PC-3 (cell line): ENCODE measurements around the gene ATP11C. TPM values are rescaled to one million over a fixed set of nuclear protein-coding genes. Genes with fewer than 3 reads are reported as not detected.

Experiments used
- ATAC-seq: fragments of 200-7000 bp; cut with Tn5 transposase; 2 replicates; pipeline ENCODE4 v1.9.1; 2020; ENCODE audit warnings: mild to moderate bottlenecking, moderate library complexity
- BruUV-seq: library from RNA; stranded (reverse); fragments of 400-500 nt; replicated peaks from 2 replicates; lab custom pipeline; 2021; lab: Mats Ljungman, UMichigan
- CTCF ChIA-PET: fragments of 300-600 bp; sonication (Branson Sonifier 250); formaldehyde crosslinking; loops from one replicate; lab custom pipeline; 2022; ENCODE audit warnings: antibody characterized with exemption; lab: Charles Lee
- POLR2A ChIA-PET: fragments of 300-600 bp; sonication (Branson Sonifier 250); formaldehyde crosslinking; loops from one replicate; lab custom pipeline; 2022; ENCODE audit warnings: antibody characterized with exemption; ENCODE audit not compliant: unreplicated experiment; lab: Charles Lee
- DNase-seq: peaks from one replicate; pipeline ENCODE4 v3.0.0-alpha.2; 2015
- H2AFZ ChIP-seq: fragments of 300-600 bp; sonication (generic); 2 replicates; pipeline ENCODE4 v1.6.0; 2016; ENCODE audit warnings: antibody characterized with exemption, low read length
- H3F3A ChIP-seq: fragments of 300-600 bp; sonication (generic); one replicate; pipeline ENCODE4 v1.6.0; 2017; ENCODE audit warnings: antibody characterized with exemption, low read length, control low read depth, mild to moderate bottlenecking; ENCODE audit not compliant: unreplicated experiment
- H3K27ac ChIP-seq: fragments of 300-600 bp; sonication (generic); 2 replicates; pipeline ENCODE4 v1.5.1; 2016; ENCODE audit warnings: mild to moderate bottlenecking, low read length
- H3K27me3 ChIP-seq: fragments of 300-600 bp; sonication (generic); 2 replicates; pipeline ENCODE4 v1.6.1; 2016; ENCODE audit warnings: low read length, mixed read lengths
- H3K36me3 ChIP-seq: fragments of 300-600 bp; sonication (generic); 2 replicates; pipeline ENCODE4 v1.6.1; 2016; ENCODE audit warnings: low read depth, mixed run types, low read length, mixed read lengths
- H3K4me1 ChIP-seq: fragments of 300-600 bp; sonication (generic); 2 replicates; pipeline ENCODE4 v1.5.1; 2016; ENCODE audit warnings: low read length; ENCODE audit not compliant: insufficient read depth
- H3K4me2 ChIP-seq: fragments of 300-600 bp; sonication (generic); 2 replicates; pipeline ENCODE4 v1.6.0; 2016; ENCODE audit warnings: low read length
- H3K4me3 ChIP-seq: fragments of 300-600 bp; sonication (generic); 2 replicates; pipeline ENCODE4 v1.5.1; 2016; ENCODE audit warnings: mild to moderate bottlenecking, low read length, mixed read lengths
- H3K79me2 ChIP-seq: fragments of 300-600 bp; sonication (generic); 2 replicates; pipeline ENCODE4 v1.6.1; 2017; ENCODE audit warnings: low read length, mixed read lengths
- H3K9ac ChIP-seq: fragments of 300-600 bp; sonication (generic); 2 replicates; pipeline ENCODE4 v1.6.0; 2016; ENCODE audit warnings: mild to moderate bottlenecking, low read length
- H3K9me2 ChIP-seq: fragments of 300-600 bp; sonication (generic); replicated peaks from 2 replicates; pipeline ENCODE4 v1.6.1; 2016; ENCODE audit warnings: mixed run types, low read length, mixed read lengths
- H3K9me3 ChIP-seq: fragments of 300-600 bp; sonication (generic); 2 replicates; pipeline ENCODE4 v1.6.1; 2016; ENCODE audit warnings: low read length, mixed read lengths
- H4K20me1 ChIP-seq: fragments of 300-600 bp; sonication (generic); 2 replicates; pipeline ENCODE4 v1.6.1; 2016; ENCODE audit warnings: low read length, mixed read lengths
- EZH2phosphoT487 ChIP-seq: fragments of 300-600 bp; sonication (generic); IDR thresholded peaks from 2 replicates; pipeline ENCODE4 v1.6.1; 2018; ENCODE audit warnings: mild to moderate bottlenecking, antibody characterized with exemption, low read length, borderline replicate concordance
- intact Hi-C: fragments of 100-400 bp; cut with micrococcal nuclease; formaldehyde crosslinking; loops from 2 replicates; pipeline ENCODE4 v1.9.0; 2023
- microRNA-seq: library from miRNA; unstranded; fragments of <30 nt; microRNA quantifications from one replicate; pipeline ENCODE4 v1.1.0, GENCODE V29; 2020; ENCODE audit not compliant: unreplicated experiment
- total RNA-seq: library from RNA; depleted of rRNA; stranded (reverse); fragments of >200 nt; gene quantifications from 2 replicates; pipeline ENCODE4 v1.2.3, GENCODE V29; 2014; rRNA removed

The ATP11C gene
- total RNA-seq, 1 experiment from 2014 or later = 25.8 TPM

DNA sequence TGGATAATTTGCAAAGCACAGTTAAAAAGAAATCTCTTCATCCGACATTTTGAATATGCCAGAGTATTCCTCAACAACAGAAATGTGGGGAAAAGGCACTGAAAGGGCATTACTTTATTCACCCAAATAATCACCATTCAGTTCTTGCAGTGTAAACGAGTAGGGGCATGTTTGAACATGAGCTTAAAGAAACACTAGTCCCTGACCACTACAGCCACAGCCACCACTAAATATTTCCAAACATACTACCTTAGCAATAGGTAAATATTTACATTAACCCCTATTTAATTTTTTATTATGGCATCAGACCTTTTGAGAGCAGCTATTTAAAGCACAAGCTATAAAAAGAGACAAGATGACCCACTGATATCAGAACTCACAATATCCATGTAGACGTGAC is 252.5 kb downstream of the ATP11C start:
- no peak overlapping the region for H2AFZ ChIP-seq
- no peaks in the 10 kb centered on the region for H3F3A ChIP-seq
- ChIA-PET CTCF (no interaction called here), POLR2A (no interaction called here)
- BruUV-seq = no TSS peak
- no peaks in the 10 kb centered on the region for H3K9me3 ChIP-seq
- TF ChIP-seq EZH2phosphoT487 = no peak
- no peak overlapping the region for H3K9ac ChIP-seq
- H3K27me3 ChIP-seq = peaks cover 23% of the 10 kb centered on the region; the same call in 1 of the 2 replicates
- H4K20me1 ChIP-seq = no peaks in the 10 kb centered on the region
- H3K36me3 ChIP-seq = no peaks in the 10 kb centered on the region
- ATAC-seq (no peak), DNase-seq (no peak)
- H3K79me2 ChIP-seq = no peaks in the 10 kb centered on the region
- no peaks in the 10 kb centered on the region for H3K9me2 ChIP-seq
- intact Hi-C loops = no loop called here
- H3K27ac ChIP-seq = no peak overlapping the region
- no peak overlapping the region for H3K4me2 ChIP-seq
- H3K4me3 ChIP-seq = no peak overlapping the region
- no peaks in the 10 kb centered on the region for H3K4me1 ChIP-seq

Small RNA genes lying within 50 kb of the gene (microRNA-seq; reads per million reads assigned to microRNA genes)
- gene MIR505 = 106 reads per million, percentile 63 among the genes with 10 or more reads in this experiment

Other genes with a start within 250 kb of the ATP11C start
- not detected in 2 replicates for gene MCF2, start 224.9 kb downstream of the ATP11C start, total RNA-seq
- gene CXorf66, start 32.5 kb upstream of the ATP11C start, total RNA-seq = not detected in 2 replicates